ENCODE measurements around the gene GGT5.

DNA sequence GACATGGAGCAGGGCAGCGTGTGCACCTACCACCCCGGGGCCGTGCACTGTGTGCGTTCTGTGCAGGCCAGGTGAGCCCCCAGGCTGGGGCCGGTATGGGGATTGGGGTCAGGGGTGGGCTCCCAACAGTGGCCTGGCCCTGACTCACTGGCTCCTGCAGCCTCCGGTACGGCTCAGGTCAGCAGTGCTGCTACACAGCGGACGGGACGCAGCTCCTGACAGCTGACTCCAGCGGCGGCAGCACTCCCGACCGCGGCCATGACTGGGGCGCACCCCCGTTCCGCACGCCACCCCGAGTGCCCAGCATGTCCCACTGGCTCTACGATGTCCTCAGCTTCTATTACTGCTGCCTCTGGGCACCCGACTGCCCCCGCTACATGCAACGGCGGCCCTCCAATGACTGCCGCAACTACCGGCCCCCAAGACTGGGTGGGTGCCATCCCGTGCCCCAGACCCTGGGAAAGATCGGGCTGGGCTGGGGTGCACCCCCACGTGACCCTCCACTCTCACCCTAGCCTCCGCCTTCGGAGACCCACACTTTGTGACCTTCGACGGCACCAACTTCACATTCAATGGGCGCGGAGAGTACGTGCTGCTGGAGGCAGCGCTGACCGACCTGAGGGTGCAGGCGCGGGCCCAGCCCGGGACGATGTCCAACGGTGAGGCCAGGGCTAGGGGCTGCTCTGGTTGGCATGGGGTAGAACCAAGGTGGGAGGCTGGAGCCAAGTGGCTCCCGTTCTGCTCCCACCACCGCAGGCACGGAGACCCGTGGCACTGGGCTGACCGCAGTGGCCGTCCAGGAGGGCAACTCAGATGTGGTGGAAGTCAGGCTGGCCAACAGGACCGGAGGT, 59.2 kb downstream of the GGT5 start:
- TF ChIP-seq, protein P1, sequence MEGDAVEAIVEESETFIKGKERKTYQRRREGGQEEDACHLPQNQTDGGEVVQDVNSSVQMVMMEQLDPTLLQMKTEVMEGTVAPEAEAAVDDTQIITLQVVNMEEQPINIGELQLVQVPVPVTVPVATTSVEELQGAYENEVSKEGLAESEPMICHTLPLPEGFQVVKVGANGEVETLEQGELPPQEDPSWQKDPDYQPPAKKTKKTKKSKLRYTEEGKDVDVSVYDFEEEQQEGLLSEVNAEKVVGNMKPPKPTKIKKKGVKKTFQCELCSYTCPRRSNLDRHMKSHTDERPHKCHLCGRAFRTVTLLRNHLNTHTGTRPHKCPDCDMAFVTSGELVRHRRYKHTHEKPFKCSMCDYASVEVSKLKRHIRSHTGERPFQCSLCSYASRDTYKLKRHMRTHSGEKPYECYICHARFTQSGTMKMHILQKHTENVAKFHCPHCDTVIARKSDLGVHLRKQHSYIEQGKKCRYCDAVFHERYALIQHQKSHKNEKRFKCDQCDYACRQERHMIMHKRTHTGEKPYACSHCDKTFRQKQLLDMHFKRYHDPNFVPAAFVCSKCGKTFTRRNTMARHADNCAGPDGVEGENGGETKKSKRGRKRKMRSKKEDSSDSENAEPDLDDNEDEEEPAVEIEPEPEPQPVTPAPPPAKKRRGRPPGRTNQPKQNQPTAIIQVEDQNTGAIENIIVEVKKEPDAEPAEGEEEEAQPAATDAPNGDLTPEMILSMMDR (IDR thresholded peaks at IDR 0.05) = no peak
- TF ChIP-seq POLR2A (IDR thresholded peaks at IDR 0.05) = no peak

All from body of pancreas (tissue), 4 donors.